PFSK-1 (cell line): ENCODE data around the gene CDH19.

Source experiments
- FOXP2 ChIP-seq: optimal IDR thresholded peaks from 2 replicates; pipeline ENCODE3; 2011; ENCODE audit warnings: borderline replicate concordance, control low read depth, inconsistent platforms; ENCODE audit not compliant: insufficient read depth; ENCODE audit errors: extremely low read length, extremely low read depth
- POLR2AphosphoS5 ChIP-seq: IDR thresholded peaks from 2 replicates; pipeline ENCODE4 v1.6.1; 2012; ENCODE audit warnings: low read depth, mild to moderate bottlenecking, control low read depth, low read length, moderate library complexity
- SIN3A ChIP-seq: IDR thresholded peaks from 2 replicates; pipeline ENCODE4 v1.6.1; 2012; ENCODE audit warnings: mild to moderate bottlenecking, low read length, moderate library complexity, borderline replicate concordance; ENCODE audit not compliant: insufficient read depth
- TAF1 ChIP-seq: IDR thresholded peaks from 2 replicates; pipeline ENCODE4 v1.6.1; 2012; ENCODE audit warnings: low read length, control low read depth, borderline replicate concordance; ENCODE audit not compliant: insufficient read depth
- TF ChIP-seq, protein P1 (sequence below), 2 experiments: IDR thresholded peaks; 2 replicates each; pipeline versions ENCODE4 v1.6.1 to v1.8.0; 2011 to 2012; ENCODE audit warnings: low read depth in 2 of 2, low read length in 2 of 2, control low read depth in 1 of 2, inconsistent platforms in 1 of 2, mild to moderate bottlenecking in 1 of 2, moderate library complexity in 1 of 2; ENCODE audit not compliant: insufficient read depth in 1 of 2

The CDH19 gene

DNA sequence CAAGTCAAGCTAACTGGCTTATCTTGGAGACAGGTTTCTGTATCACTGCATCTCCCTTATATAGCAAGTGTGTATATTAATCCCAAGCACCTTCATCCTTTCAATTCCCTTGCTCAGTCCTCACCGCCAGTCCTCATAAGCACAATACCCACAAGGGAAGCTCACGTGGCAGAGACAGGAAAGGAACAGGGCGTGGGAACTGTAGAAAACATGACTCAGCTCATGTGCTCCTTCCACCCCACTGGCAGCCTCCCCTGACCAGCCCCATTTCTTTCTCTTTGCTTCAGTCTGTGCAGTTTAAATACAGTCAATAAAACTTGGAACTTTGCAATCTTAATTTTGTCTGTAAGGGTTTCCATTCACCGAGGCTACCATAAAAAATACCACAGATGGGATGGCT is 36.5 kb upstream of the CDH19 start:
- TF ChIP-seq, protein P1, sequence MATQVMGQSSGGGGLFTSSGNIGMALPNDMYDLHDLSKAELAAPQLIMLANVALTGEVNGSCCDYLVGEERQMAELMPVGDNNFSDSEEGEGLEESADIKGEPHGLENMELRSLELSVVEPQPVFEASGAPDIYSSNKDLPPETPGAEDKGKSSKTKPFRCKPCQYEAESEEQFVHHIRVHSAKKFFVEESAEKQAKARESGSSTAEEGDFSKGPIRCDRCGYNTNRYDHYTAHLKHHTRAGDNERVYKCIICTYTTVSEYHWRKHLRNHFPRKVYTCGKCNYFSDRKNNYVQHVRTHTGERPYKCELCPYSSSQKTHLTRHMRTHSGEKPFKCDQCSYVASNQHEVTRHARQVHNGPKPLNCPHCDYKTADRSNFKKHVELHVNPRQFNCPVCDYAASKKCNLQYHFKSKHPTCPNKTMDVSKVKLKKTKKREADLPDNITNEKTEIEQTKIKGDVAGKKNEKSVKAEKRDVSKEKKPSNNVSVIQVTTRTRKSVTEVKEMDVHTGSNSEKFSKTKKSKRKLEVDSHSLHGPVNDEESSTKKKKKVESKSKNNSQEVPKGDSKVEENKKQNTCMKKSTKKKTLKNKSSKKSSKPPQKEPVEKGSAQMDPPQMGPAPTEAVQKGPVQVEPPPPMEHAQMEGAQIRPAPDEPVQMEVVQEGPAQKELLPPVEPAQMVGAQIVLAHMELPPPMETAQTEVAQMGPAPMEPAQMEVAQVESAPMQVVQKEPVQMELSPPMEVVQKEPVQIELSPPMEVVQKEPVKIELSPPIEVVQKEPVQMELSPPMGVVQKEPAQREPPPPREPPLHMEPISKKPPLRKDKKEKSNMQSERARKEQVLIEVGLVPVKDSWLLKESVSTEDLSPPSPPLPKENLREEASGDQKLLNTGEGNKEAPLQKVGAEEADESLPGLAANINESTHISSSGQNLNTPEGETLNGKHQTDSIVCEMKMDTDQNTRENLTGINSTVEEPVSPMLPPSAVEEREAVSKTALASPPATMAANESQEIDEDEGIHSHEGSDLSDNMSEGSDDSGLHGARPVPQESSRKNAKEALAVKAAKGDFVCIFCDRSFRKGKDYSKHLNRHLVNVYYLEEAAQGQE (IDR thresholded peaks at IDR 0.05; ENCODE audit: insufficient read depth in 1 of 2, low read depth in 2 of 2, low read length in 2 of 2), result no peak
- TF ChIP-seq POLR2AphosphoS5 (no peak), FOXP2 (no peak), SIN3A (no peak), TAF1 (no peak)

DNA sequence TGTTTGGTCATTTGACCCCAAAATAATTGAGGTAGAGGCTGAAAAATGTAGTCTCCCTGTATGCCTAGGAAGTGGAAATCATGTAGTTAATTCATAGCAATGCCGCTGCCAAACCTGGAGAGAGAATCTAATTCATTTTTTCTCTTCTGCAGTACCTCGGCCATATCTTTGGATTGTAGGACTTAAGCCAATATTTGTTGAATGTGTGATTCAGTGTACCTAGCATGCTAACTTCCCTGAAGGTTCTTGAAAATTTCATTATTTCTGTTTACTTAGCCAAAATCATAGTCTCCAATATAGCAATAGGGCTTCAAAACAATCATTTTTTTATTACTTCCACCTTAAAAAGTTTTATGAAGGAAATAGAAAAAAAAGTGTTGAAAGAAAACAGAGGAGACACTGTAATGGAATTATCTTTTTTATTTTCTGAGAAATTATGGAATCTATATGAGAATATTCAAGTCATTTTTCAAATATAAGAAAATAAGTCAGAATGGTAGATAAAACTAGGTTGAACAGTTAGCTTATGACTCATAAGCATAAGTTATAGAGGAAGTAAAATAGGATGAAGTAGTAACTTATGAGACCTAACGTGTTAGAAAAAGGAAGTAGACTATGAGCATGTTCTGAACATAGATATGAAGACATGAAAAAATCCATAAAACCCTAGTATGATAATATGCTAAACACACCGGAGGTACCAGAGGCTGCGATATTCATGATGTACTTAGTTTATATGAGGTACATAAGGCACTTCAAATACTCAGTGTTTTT is 35.2 kb upstream of the CDH19 start:
- TF ChIP-seq TAF1 (no peak), POLR2AphosphoS5 (no peak), SIN3A (no peak), FOXP2 (no peak)
- TF ChIP-seq, protein P1 (IDR thresholded peaks at IDR 0.05; ENCODE audit: insufficient read depth in 1 of 2, low read depth in 2 of 2, low read length in 2 of 2), result no peak

DNA sequence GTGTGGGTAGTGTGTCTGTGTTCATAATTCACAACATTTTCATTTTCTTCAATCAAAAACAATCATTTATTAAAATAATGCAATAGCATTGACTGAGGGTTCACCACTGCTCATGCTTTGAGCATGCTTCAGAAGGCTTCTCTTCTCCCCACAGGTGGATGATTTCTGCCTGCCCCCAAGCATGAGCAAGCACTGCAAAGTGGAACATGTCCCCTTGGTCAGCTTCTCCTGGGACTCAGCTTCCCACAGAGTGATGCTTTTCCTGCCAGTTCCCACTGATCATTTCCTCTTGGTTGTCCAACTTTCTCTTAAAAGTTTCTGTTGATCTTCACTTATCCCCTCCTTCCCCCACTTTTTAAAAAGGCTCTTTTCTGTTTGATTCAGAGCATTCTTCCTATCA is 31.5 kb upstream of the CDH19 start:
- no peak for TF ChIP-seq POLR2AphosphoS5

DNA sequence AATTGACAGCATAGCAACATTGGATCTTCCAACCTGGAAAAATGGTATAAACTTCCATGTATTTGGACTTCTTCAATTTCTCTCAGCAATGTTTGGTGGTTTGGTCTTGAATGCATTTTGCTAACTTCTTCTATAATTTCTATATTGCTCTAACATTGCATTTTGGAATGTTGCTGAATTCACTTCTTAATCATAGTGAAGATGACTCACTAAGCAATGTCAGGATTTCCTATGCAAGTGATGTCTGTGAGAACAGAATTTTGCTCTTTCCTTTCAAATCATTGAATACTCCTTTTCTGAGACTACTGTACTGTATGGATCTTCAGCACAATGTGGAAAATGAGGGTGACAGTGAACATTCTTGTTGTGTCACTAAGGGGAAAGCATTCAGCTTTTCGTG is 28.9 kb upstream of the CDH19 start:
- TF ChIP-seq TAF1, result no peak
- TF ChIP-seq SIN3A, result no peak
- TF ChIP-seq POLR2AphosphoS5, result no peak

DNA sequence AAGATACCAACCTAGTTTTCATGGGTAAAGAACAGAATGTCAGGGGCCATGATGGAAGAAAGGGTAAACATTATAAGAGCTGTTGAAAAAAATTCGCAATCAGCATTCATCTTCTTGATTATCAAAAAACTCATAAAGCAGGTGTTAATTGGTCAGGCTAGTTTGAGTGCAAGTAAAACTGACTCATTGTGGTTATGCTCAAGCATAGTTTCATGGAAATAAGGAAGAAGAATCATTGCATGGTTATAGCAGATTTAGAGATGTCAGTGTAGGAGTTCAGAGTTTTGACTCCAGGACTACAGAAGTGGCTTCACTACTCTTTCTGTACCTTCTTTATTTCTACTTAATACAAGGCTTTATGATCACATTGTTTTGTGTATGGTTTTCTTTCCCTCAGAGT is 26.9 kb upstream of the CDH19 start:
- no peak for TF ChIP-seq SIN3A

DNA sequence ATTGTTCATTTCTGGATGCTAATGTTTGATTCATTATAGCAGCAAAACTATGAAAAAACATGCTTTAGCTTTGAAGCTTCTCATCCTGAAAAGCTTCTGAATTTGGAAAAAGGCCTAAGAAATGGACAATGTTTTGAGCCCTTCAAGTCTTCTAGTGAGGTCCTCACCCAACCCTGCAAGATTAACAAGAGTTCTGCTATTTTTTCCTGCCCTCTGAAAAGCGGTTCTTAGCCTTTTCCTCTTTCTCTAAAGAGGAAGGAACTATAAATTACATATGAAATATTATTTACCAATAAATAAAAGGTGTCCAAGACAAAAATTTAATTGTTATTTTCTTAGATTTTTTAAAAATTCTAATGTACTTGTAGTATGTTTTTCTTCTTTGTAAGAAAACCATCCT is 19.9 kb upstream of the CDH19 start:
- TF ChIP-seq SIN3A (no peak), TAF1 (no peak), FOXP2 (no peak), POLR2AphosphoS5 (no peak)
- TF ChIP-seq, protein P1 (IDR thresholded peaks at IDR 0.05; ENCODE audit: insufficient read depth in 1 of 2, low read depth in 2 of 2, low read length in 2 of 2), result no peak
